Ectodermal cell (in vitro differentiated cells): ENCODE results near the gene SRGAP3.

Experiments
- H3K27ac ChIP-seq: 2 replicates; pipeline ENCODE4 v1.7.0; 2013; ENCODE audit warnings: mild to moderate bottlenecking, low read depth, low read length; ENCODE audit not compliant: insufficient read depth, poor library complexity, severe bottlenecking
- H3K27me3 ChIP-seq: 2 replicates; pipeline ENCODE4 v1.7.0; 2013; ENCODE audit warnings: mild to moderate bottlenecking, low read length; ENCODE audit not compliant: insufficient read depth, control insufficient read depth, poor library complexity, severe bottlenecking
- H3K36me3 ChIP-seq: one replicate; pipeline ENCODE4 v1.7.0; 2013; ENCODE audit warnings: low read length; ENCODE audit not compliant: control insufficient read depth, insufficient read depth
- H3K4me1 ChIP-seq: one replicate; pipeline ENCODE4 v1.7.0; 2013; ENCODE audit warnings: low read length; ENCODE audit not compliant: control insufficient read depth, insufficient read depth
- H3K4me3 ChIP-seq: 2 replicates; pipeline ENCODE4 v1.7.0; 2013; ENCODE audit warnings: low read depth, low read length, control low read depth; ENCODE audit not compliant: insufficient read depth
- H3K9me3 ChIP-seq: 2 replicates; pipeline ENCODE4 v1.7.0; 2013; ENCODE audit warnings: mild to moderate bottlenecking, low read length, moderate library complexity; ENCODE audit not compliant: control insufficient read depth
- WGBS, 2 experiments: methylation state at CpG; one replicate each; pipeline ENCODE4 v1.1.7; 2013; ENCODE audit warnings: missing lambda C conversion rate in 2 of 2; 5-methylcytosine and 5-hydroxymethylcytosine counted together

SRGAP3 gene

GRCh38 chr3:9244495-9245183 lies 4.8 kb downstream of the SRGAP3 start:
- Histone ChIP-seq H3K9me3 (no peaks in the 10 kb centered on the region), H3K36me3 (no peaks in the 10 kb centered on the region), H3K27ac (no peak overlapping the region), H3K27me3 (no peaks in the 10 kb centered on the region), H3K4me1 (peaks cover 14% of the 10 kb centered on the region), H3K4me3 (no peak overlapping the region)
- 91 to 94% methylated on average over 1 of the region's 1 CpG for WGBS, 2 experiments

DNA sequence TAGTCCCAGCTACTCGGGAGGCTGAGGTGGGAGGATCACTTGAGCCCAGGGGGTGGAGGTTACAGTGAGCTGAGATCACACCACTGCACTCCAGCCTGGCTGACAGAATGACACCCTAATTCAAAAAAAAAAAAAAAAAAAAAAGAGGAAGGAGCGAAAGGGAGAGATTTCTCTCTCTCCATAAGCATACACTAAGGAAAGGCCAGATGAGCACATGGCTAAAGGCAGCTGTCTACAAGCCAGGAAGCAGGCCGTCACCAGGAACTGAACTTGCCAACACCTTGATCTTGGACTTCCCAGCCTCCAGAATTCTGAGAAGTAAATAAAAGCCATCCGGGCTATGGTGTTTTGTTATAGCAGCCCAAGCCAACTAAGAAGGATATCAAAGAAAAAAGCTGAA lies 7.5 kb downstream of the SRGAP3 start:
- Histone ChIP-seq H3K27ac (no peak overlapping the region), H3K9me3 (no peaks in the 10 kb centered on the region), H3K4me1 (peaks cover 9% of the 10 kb centered on the region), H3K36me3 (no peaks in the 10 kb centered on the region), H3K27me3 (no peaks in the 10 kb centered on the region), H3K4me3 (no peak overlapping the region)
- WGBS, 2 experiments: 84 to 96% methylated on average over 4 of the region's 4 CpGs

DNA sequence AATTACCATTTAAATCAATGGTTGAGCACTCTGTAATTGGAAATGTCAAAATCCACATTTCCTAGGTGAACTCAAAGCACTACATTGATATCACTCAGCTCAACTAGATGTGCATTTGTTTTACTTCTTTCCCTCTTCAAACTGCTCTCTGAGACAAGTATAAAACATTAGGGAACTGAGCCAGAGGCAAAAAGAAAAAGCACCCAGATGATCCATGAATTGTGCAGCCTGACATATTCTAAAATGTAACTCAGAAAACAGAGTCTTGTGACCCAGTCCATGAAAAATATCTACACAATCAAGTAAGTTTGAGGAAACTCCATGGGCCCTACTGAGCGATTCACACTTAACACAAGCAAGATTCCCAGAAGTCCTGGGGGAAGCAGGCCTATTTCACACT lies 9.8 kb downstream of the SRGAP3 start:
- no peak overlapping the region for H3K27ac ChIP-seq
- 97 to 100% methylated on average over 1 of the region's 1 CpG for WGBS, 2 experiments
- no peaks in the 10 kb centered on the region for H3K36me3 ChIP-seq
- H3K27me3 ChIP-seq: no peaks in the 10 kb centered on the region
- H3K9me3 ChIP-seq: no peaks in the 10 kb centered on the region
- H3K4me1 ChIP-seq: peaks cover 6% of the 10 kb centered on the region
- H3K4me3 ChIP-seq: no peak overlapping the region

DNA sequence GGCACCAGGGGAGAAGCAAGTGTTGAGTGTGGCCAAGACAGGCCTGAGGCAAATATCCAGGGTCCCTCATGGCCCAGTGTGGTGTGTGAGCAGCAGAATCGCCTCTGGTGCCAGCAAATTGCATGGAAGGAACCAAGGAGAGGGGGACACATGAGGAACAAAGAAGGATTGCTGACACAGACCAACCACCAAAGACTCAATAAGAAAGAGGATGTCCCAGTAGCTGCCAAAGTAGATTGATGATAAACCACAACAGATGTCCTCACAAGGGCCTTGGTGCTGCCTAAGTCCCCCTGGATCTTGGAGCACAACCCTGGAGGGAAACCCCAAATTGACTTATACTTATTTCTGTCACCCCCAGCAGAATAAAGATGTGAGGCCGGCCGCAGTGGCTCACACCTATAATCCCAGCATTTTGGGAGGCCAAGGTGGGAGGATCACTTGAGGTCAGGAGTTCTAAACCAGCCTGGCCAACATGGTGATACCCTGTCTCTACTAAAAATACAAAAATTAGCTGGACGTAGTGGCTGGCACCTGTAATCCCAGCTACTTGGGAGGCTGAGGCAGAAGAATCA lies 10.6 kb downstream of the SRGAP3 start:
- Histone ChIP-seq H3K36me3 (no peaks in the 10 kb centered on the region), H3K27ac (no peak overlapping the region), H3K4me1 (peaks cover 6% of the 10 kb centered on the region), H3K27me3 (no peaks in the 10 kb centered on the region), H3K4me3 (no peak overlapping the region), H3K9me3 (no peaks in the 10 kb centered on the region)
- WGBS, 2 experiments: 81 to 90% methylated on average over 4 of the region's 4 CpGs

DNA sequence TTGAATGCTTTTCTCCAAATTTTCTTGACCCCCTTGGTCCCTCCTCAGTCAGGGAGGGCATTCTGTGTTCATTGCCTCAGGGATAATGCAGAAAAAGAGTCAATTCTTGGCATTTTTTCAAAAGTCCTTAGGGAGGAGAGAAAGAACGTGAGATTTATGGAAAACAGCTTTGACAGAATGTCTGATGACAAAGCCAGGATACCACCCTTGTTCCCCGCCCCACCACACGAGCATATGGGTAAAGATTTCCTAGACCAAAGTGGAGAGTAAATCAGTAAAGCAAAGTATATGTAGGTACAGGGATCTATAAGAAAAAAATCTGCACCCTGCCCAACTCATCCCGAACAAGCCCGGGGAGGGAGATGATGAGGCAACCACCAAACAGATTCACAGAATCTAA lies 11.2 kb downstream of the SRGAP3 start:
- Histone ChIP-seq H3K27me3 (no peaks in the 10 kb centered on the region), H3K9me3 (no peaks in the 10 kb centered on the region), H3K4me3 (no peak overlapping the region), H3K4me1 (peaks cover 6% of the 10 kb centered on the region), H3K36me3 (no peaks in the 10 kb centered on the region), H3K27ac (no peak overlapping the region)
- 95% methylated on average over 4 to 5 of the region's 5 CpGs for WGBS, 2 experiments

GRCh38 chr3:9233814-9234600 lies 15.4 kb downstream of the SRGAP3 start:
- H3K27ac ChIP-seq: no peak overlapping the region
- no peak overlapping the region for H3K4me3 ChIP-seq
- no peaks in the 10 kb centered on the region for H3K9me3 ChIP-seq
- H3K27me3 ChIP-seq: no peaks in the 10 kb centered on the region
- WGBS, 2 experiments: 95 to 96% methylated on average over 8 of the region's 8 CpGs
- H3K36me3 ChIP-seq: no peaks in the 10 kb centered on the region
- peaks cover 20% of the 10 kb centered on the region for H3K4me1 ChIP-seq

DNA sequence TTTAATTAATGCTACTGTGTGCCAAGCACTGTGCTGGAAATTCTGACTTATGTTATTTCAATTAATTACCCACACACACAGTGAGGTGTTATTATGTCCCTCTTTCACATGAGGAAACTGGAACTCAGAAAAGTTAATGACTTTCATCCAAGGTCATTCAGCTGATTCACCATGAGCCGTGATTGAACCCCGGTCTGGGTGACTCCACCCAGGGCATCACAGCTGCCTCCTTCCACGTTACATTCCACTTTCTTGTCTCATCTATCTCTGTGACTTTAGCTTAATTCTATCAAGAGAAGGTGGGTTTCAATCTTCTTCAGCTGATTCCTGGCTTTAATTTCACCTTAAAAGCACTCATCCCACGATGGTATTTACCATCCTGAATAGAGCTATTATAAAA lies 16.3 kb downstream of the SRGAP3 start:
- H3K4me1 ChIP-seq: peaks cover 20% of the 10 kb centered on the region
- H3K9me3 ChIP-seq: no peaks in the 10 kb centered on the region
- no peak overlapping the region for H3K27ac ChIP-seq
- no peaks in the 10 kb centered on the region for H3K27me3 ChIP-seq
- no peaks in the 10 kb centered on the region for H3K36me3 ChIP-seq
- H3K4me3 ChIP-seq: no peak overlapping the region
- 94 to 96% methylated on average over 4 of the region's 4 CpGs for WGBS, 2 experiments

- no peak overlapping the region for H3K4me3 ChIP-seq
- H3K27ac ChIP-seq: no peak overlapping the region
- WGBS, 2 experiments: 87 to 92% methylated on average over 7 of the region's 7 CpGs
- H3K4me1 ChIP-seq: peaks cover 20% of the 10 kb centered on the region
- no peaks in the 10 kb centered on the region for H3K27me3 ChIP-seq
- H3K9me3 ChIP-seq: no peaks in the 10 kb centered on the region
- H3K36me3 ChIP-seq: no peaks in the 10 kb centered on the region
These were observed 17.5 kb downstream of the SRGAP3 start for GRCh38 chr3:9231937-9232336.

DNA sequence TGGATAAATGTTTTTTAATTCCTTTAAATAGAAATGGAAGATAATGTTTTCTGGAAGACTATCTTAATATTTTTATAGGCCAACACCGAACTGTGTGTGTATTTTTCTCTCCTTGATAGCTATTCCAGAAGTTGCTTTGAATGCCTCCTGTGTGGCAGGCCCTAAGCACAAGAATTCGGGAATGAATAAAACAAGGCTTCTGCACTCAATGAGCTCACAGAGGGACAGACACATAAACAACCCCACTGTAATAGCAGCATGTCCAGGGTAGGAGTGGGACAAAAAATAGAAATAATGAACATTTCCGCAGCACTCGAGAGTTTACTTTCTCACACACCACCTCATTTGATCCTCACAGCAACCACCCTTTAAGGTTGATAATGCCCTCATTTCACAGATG lies 18.0 kb downstream of the SRGAP3 start:
- WGBS, 2 experiments: 86 to 87% methylated on average over 4 of the region's 4 CpGs
- no peaks in the 10 kb centered on the region for H3K9me3 ChIP-seq
- no peaks in the 10 kb centered on the region for H3K36me3 ChIP-seq
- peak overlapping the region; percentile 45 for H3K27ac ChIP-seq
- H3K27me3 ChIP-seq: no peaks in the 10 kb centered on the region
- H3K4me1 ChIP-seq: peaks cover 23% of the 10 kb centered on the region
- no peak overlapping the region for H3K4me3 ChIP-seq

DNA sequence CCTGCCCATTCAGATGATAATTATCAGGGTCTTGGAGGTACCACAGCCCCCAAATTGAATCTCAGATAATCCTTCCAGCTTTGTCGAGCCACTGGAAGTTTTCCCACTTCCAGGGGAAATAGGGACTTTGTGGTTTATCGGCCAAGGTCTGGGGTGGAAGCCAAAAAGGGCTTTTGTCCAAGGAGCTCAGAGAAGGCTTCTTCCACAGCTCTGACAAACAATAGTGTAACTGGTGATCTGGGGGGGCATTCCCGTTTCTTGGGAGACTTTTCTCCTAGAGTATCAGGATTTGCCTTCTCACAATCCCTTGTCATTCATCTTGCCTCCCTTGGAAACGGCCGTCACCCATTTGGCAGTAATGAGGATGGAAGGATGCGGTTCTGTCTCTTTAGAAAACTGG lies 18.4 kb downstream of the SRGAP3 start:
- 37 to 38% methylated on average over 3 to 5 of the region's 6 CpGs for WGBS, 2 experiments
- H3K27me3 ChIP-seq: no peaks in the 10 kb centered on the region
- no peaks in the 10 kb centered on the region for H3K36me3 ChIP-seq
- no peaks in the 10 kb centered on the region for H3K9me3 ChIP-seq
- H3K27ac ChIP-seq: peak overlapping the region; percentile 52
- H3K4me3 ChIP-seq: no peak overlapping the region
- H3K4me1 ChIP-seq: peaks cover 28% of the 10 kb centered on the region
